Colonic mucosa (tissue), 4 donors: ENCODE data around the gene SKOR1. TPM values are rescaled to one million over a fixed set of nuclear protein-coding genes. Genes with fewer than 3 reads are reported as not detected.

ENCODE experiments used
- DNase-seq: peaks from one replicate; pipeline ENCODE4 v3.0.0-alpha.2; 2020
- H3K27ac ChIP-seq: fragments of 200-600 bp; one replicate; pipeline ENCODE4 v1.8.0; 2021
- H3K27me3 ChIP-seq: fragments of 200-600 bp; one replicate; pipeline ENCODE4 v1.8.0; 2021
- H3K36me3 ChIP-seq: fragments of 200-600 bp; one replicate; pipeline ENCODE4 v1.8.0; 2021
- H3K4me1 ChIP-seq: fragments of 200-600 bp; one replicate; pipeline ENCODE4 v1.8.0; 2021; ENCODE audit warnings: mild to moderate bottlenecking
- H3K4me3 ChIP-seq: fragments of 200-600 bp; one replicate; pipeline ENCODE4 v1.8.0; 2021
- H3K9ac ChIP-seq, 2 donors: one replicate each; pipeline ENCODE4 v1.7.0; 2013; ENCODE audit warnings: control low read depth in 2 of 2, low read depth in 2 of 2, low read length in 2 of 2
- H3K9me3 ChIP-seq: fragments of 200-600 bp; one replicate; pipeline ENCODE4 v1.8.0; 2021
- CTCF ChIP-seq: fragments of 200-600 bp; IDR thresholded peaks from one replicate; pipeline ENCODE4 v1.8.0; 2022; ENCODE audit warnings: antibody characterized with exemption, mild to moderate bottlenecking
- intact Hi-C: fragments of 100-400 bp; cut with DNase I; formaldehyde crosslinking; loops from one replicate; pipeline ENCODE4 v1.14.1; 2022
- total RNA-seq, 2 donors: library from RNA; stranded (reverse); fragmentation: NEBNext Ultra II Directional in 1 of 2; extraction: Animal tissue kit (Norgen Biotek cat#: 25700) in 1 of 2; gene quantifications; one replicate each; pipeline ENCODE4 v1.2.1, GENCODE V29; 2021
- donor health status: healthy.
- donor health status: DM: no; HTN: no; CAD: no.
- donor health status: DM: no; HTN: no; CAD: no.

Gene SKOR1
- total RNA-seq, 2 donors from 2014 or later = 0.10 to 0.19 TPM

GRCh38 chr15:67778968-67779548, 46.3 kb upstream of the SKOR1 start:
- no peak for TF ChIP-seq CTCF
- Histone ChIP-seq H3K27me3 (no peaks in the 10 kb centered on the region), H3K4me3 (no peak overlapping the region), H3K9ac (no peak overlapping the region), H3K4me1 (no peaks in the 10 kb centered on the region), H3K27ac (no peak overlapping the region), H3K36me3 (no peaks in the 10 kb centered on the region), H3K9me3 (no peaks in the 10 kb centered on the region)
- no peak for DNase-seq
- intact Hi-C loops = no loop called here

GRCh38 chr15:67779549-67780111, 45.7 kb upstream of the SKOR1 start:
- H3K9me3 ChIP-seq = no peaks in the 10 kb centered on the region
- H3K27me3 ChIP-seq = no peaks in the 10 kb centered on the region
- H3K4me1 ChIP-seq = no peaks in the 10 kb centered on the region
- TF ChIP-seq CTCF = no peak
- no peak for DNase-seq
- H3K9ac ChIP-seq = no peak overlapping the region
- no peak overlapping the region for H3K4me3 ChIP-seq
- no peaks in the 10 kb centered on the region for H3K36me3 ChIP-seq
- intact Hi-C loops = no loop called here
- H3K27ac ChIP-seq = no peak overlapping the region

GRCh38 chr15:67781061-67781460, 44.2 kb upstream of the SKOR1 start:
- H3K9me3 ChIP-seq = no peaks in the 10 kb centered on the region
- H3K27ac ChIP-seq = no peak overlapping the region
- intact Hi-C loops = no loop called here
- no peaks in the 10 kb centered on the region for H3K4me1 ChIP-seq
- no peak for DNase-seq
- no peaks in the 10 kb centered on the region for H3K36me3 ChIP-seq
- no peak overlapping the region for H3K4me3 ChIP-seq
- no peaks in the 10 kb centered on the region for H3K27me3 ChIP-seq
- H3K9ac ChIP-seq = no peak overlapping the region
- TF ChIP-seq CTCF = no peak

GRCh38 chr15:67781907-67782690, 43.2 kb upstream of the SKOR1 start:
- H3K36me3 ChIP-seq = no peaks in the 10 kb centered on the region
- no peak for DNase-seq
- TF ChIP-seq CTCF = no peak
- H3K4me1 ChIP-seq = no peaks in the 10 kb centered on the region
- no peak overlapping the region for H3K9ac ChIP-seq
- intact Hi-C loops = no loop called here
- H3K9me3 ChIP-seq = no peaks in the 10 kb centered on the region
- H3K27ac ChIP-seq = no peak overlapping the region
- H3K4me3 ChIP-seq = no peak overlapping the region
- H3K27me3 ChIP-seq = no peaks in the 10 kb centered on the region

GRCh38 chr15:67782691-67782991, 42.7 kb upstream of the SKOR1 start:
- Histone ChIP-seq H3K9ac (no peak overlapping the region), H3K4me1 (no peaks in the 10 kb centered on the region), H3K4me3 (no peak overlapping the region), H3K9me3 (no peaks in the 10 kb centered on the region), H3K27ac (no peak overlapping the region), H3K36me3 (no peaks in the 10 kb centered on the region), H3K27me3 (no peaks in the 10 kb centered on the region)
- no peak for DNase-seq
- no peak for TF ChIP-seq CTCF
- intact Hi-C loops = no loop called here
